MG63 (cell line): Measurements from ENCODE around the gene TMEM156. TPM values are rescaled to one million over a fixed set of nuclear protein-coding genes. Genes with fewer than 3 reads are reported as not detected.
A peak's percentile ranks its signal among the peaks of the same experiment; 100 is the strongest.
"Not testable (repeated sequence)": the region's sequence is repeated elsewhere in the genome, so short reads cannot be mapped to it uniquely, and the experiment has no call there.

Experiments
- DNase-seq: peaks from one replicate; pipeline ENCODE4 v3.0.0-alpha.2; 2020
- H3K27me3 ChIP-seq: fragments of 250-450 bp; sonication (Bioruptor Pico); 2 replicates; pipeline ENCODE4 v1.5.1; 2020; ENCODE audit warnings: mild to moderate bottlenecking, moderate library complexity
- H3K36me3 ChIP-seq: fragments of 250-450 bp; sonication (Bioruptor Pico); 2 replicates; pipeline ENCODE4 v1.5.1; 2020; ENCODE audit warnings: mild to moderate bottlenecking, moderate library complexity
- H3K4me3 ChIP-seq: fragments of 250-450 bp; sonication (Bioruptor Pico); 2 replicates; pipeline ENCODE4 v1.5.1; 2020; ENCODE audit warnings: mild to moderate bottlenecking, moderate library complexity
- H3K9me3 ChIP-seq: fragments of 250-450 bp; sonication (Bioruptor Pico); 2 replicates; pipeline ENCODE4 v1.5.1; 2020; ENCODE audit warnings: mild to moderate bottlenecking, moderate library complexity
- total RNA-seq: library from RNA; depleted of rRNA; stranded (reverse); fragments of >200 nt; shearing (Covaris generic); gene quantifications from 2 replicates; pipeline ENCODE4 v1.2.3, GENCODE V29; 2014; ENCODE audit warnings: low replicate concordance

Gene TMEM156
- total RNA-seq, 1 experiment from 2014 or later, result 12.2 TPM

DNA sequence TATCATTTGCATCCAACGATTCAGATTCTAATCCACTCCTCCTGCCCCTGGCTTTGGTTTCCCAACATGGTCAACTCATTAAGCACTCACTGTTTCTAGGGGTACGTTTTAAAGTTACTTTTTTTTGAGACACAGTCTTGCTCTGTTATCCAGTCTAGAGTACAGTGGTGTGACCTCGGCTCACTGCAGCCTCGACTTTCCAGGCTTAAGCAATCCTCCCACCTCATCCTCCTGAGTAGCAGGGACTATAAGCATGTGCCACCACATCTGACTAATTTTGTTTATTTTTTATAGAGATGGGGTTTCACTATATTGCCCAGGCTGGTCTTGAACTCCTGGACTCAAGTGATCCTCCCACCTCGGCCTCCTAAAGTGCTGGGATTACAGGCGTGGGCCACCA lies 48.9 kb downstream of the TMEM156 start:
- no peaks in the 10 kb centered on the region; the same call in 1 of the 2 replicates for H3K36me3 ChIP-seq
- no peaks in the 10 kb centered on the region for H3K27me3 ChIP-seq
- no peak overlapping the region for H3K4me3 ChIP-seq
- DNase-seq, result no peak
- no peaks in the 10 kb centered on the region for H3K9me3 ChIP-seq

DNA sequence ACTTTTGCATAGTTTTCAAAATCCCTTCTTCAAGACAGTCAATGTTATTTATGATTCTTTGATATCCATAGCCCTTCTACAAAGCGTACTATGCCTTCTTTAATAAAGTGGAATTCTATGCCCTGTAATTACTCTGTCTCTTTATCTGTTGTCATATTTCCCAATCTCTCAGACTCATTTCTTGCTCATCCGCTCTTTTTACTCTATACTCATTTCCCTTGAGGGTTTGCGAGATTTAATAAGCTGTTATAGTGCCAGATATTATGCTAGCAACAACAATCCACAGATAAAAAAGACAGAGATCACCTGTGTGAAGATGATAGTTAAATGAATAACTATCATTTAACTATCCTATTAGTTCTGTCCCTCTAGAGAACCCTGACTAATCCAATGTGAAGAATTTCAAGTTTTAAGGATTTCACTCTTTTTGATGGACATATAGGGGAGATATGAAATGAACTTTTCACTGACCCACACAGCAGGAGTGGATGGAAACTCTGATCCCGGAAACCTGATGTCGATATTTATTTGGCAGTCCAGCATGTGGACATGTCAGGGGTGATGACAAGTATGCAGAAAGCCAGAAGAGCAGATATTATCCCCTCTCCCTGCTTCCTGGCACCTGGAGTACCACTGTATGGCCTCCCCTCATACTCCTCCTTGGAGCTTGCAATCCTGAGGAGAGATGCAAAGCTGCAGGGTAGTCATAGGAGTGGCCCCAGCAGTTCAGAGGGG lies 49.7 kb downstream of the TMEM156 start:
- H3K4me3 ChIP-seq, result no peak overlapping the region
- no peaks in the 10 kb centered on the region for H3K27me3 ChIP-seq
- no peaks in the 10 kb centered on the region; the same call in 1 of the 2 replicates for H3K36me3 ChIP-seq
- no peak for DNase-seq
- H3K9me3 ChIP-seq, result no peaks in the 10 kb centered on the region

DNA sequence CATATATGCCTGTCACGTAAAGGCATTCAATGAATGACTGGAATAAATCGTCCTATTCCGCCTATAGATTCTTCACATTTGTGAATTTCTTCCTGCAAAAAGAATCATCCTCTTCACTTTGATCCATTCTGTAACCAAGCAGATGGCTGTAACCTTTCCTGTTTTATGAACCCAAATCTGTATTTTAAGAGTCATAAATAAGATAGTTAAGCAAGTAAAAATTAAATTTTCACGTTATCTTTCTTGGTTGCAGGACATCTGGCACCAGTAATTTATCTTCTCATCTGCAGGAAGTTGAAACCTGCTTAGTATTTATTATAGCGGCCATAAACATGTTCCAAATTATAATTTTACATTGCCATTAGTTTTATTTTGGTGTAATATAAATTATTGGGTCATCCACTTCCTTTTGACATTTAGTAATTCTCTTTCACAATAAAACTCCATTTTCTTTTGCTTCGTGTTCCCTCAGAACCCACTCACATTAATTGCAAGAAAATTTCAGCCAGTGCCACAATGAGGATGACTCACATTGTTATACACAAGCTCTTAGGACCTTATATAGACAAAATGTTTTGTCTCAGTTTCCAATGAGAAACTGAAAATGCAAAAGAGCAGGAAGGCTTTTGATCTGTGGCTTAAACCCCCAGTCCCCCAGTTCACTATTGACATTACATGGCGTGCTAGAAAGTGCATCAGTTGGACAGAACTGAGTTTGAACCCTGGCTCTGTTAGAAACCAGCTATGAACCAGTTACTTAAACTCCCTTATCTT lies 51.1 kb downstream of the TMEM156 start:
- no peaks in the 10 kb centered on the region for H3K27me3 ChIP-seq
- H3K36me3 ChIP-seq, result no peaks in the 10 kb centered on the region; the same call in 1 of the 2 replicates
- no peak for DNase-seq
- no peak overlapping the region for H3K4me3 ChIP-seq
- no peaks in the 10 kb centered on the region for H3K9me3 ChIP-seq

GRCh38 chr4:38979511-38980230 lies 52.5 kb downstream of the TMEM156 start:
- DNase-seq, result no peak
- no peaks in the 10 kb centered on the region; the same call in 1 of the 2 replicates for H3K36me3 ChIP-seq
- no peaks in the 10 kb centered on the region for H3K27me3 ChIP-seq
- no peak overlapping the region for H3K4me3 ChIP-seq
- no peaks in the 10 kb centered on the region for H3K9me3 ChIP-seq

DNA sequence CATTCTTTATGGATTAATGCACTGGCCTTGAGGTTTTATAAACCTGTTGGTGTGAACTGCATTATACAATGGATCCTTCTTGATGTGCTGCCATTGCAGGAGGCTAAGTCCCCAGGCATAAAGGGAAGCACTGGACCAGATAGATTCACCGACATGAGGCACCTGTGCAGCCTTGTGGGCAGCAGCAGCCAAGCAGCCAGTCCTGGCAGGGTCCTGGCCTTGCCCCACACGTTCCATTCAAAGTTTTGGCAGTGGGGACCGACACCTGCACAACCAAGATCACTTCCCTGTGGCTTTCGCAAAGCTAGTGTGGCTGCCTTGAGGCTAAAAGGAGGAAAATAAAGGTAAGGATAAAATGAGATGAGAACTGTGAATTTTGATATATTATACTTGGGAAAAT lies 53.1 kb downstream of the TMEM156 start:
- no peaks in the 10 kb centered on the region for H3K27me3 ChIP-seq
- H3K36me3 ChIP-seq, result no peaks in the 10 kb centered on the region; the same call in 1 of the 2 replicates
- no peaks in the 10 kb centered on the region for H3K9me3 ChIP-seq
- H3K4me3 ChIP-seq, result no peak overlapping the region
- DNase-seq, result no peak

DNA sequence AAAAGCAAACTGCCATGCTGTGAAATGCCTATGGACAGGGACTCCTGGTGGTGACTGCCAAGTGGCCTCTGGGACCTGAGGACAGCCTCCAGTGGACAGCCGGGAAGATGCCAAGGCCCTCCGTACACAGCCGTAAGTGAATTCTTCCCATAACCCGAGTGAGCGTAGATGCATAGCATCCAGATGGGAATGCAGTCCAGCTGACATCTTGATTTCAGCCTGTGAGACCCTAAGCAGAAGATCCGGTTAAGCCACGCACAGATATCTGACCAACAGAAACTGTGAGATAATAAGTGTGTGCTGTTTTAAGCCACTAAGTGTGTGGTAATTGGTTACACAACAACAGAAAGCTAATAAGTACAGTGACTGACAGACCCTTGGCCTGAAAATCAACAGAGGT lies 55.9 kb downstream of the TMEM156 start:
- Histone ChIP-seq H3K27me3 (no peaks in the 10 kb centered on the region), H3K4me3 (no peak overlapping the region), H3K9me3 (no peaks in the 10 kb centered on the region), H3K36me3 (no peaks in the 10 kb centered on the region; the same call in 1 of the 2 replicates)
- no peak for DNase-seq

DNA sequence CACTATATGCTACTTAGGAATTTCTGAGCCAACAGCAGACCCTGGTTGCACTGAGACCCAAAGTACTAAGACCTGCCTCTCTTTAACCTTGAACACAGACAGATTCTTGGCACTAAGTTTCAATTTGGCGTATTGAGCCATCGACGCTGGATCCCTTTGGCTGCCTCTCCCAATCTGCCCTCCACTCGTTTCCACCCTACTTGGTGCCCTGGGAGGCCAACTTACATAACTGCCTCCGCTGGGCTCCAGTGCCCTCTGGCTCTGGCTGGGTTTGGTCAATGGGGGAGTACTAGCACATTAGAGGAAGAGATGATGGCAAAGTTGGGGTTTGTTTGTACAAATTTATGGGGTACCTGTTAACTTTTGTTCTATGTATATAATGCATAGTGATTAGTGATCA lies 63.5 kb downstream of the TMEM156 start:
- Histone ChIP-seq H3K36me3 (no peaks in the 10 kb centered on the region), H3K27me3 (no peaks in the 10 kb centered on the region), H3K9me3 (no peaks in the 10 kb centered on the region), H3K4me3 (no peak overlapping the region)
- DNase-seq, result no peak

DNA sequence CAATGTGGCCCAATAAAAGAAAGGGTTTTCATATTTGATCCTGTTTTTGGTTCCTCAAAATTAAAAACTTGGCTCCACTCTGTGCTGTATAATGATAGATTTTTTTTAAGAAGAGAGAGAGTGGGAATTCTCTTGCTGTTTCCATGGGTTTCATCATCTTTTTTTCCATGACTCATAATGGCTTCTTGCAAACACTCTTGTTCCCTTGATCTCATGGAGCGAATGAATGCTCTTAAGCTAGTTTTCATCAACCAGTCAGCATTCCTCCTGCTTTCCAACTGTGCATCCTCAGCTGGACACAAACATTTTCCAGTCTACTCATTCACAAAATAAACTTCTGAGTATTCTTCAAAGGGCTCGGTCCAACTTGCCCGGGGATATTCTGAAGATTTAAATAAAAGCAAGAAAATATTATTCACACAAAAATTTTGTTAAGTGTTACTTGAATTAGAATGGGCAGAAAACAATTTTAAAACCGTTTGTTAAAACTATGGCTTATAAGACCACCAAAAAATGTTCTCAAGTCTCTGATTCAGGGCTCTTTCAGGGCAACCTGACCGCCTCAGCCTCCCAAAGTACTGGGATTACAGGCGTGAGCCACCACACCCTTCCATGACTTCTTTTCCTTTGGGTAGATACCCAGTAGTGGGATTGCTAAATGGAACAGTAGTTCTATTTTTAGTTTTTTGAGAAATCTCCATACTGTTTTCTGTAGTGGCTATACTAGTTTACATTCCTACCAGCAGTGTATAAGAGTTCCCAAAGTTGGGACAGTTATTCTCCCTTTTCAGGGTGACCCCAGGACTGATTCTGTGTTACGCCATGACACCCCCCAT lies 64.7 kb downstream of the TMEM156 start:
- DNase-seq, result peak; percentile 54
- H3K36me3 ChIP-seq, result no peaks in the 10 kb centered on the region
- no peak overlapping the region for H3K4me3 ChIP-seq
- no peaks in the 10 kb centered on the region for H3K27me3 ChIP-seq
- H3K9me3 ChIP-seq, result no peaks in the 10 kb centered on the region

- Histone ChIP-seq H3K4me3 (no peak overlapping the region), H3K36me3 (no peaks in the 10 kb centered on the region), H3K9me3 (no peaks in the 10 kb centered on the region), H3K27me3 (no peaks in the 10 kb centered on the region)
- DNase-seq, result no peak
These were observed 66.3 kb downstream of the TMEM156 start for GRCh38 chr4:38965866-38966265.

DNA sequence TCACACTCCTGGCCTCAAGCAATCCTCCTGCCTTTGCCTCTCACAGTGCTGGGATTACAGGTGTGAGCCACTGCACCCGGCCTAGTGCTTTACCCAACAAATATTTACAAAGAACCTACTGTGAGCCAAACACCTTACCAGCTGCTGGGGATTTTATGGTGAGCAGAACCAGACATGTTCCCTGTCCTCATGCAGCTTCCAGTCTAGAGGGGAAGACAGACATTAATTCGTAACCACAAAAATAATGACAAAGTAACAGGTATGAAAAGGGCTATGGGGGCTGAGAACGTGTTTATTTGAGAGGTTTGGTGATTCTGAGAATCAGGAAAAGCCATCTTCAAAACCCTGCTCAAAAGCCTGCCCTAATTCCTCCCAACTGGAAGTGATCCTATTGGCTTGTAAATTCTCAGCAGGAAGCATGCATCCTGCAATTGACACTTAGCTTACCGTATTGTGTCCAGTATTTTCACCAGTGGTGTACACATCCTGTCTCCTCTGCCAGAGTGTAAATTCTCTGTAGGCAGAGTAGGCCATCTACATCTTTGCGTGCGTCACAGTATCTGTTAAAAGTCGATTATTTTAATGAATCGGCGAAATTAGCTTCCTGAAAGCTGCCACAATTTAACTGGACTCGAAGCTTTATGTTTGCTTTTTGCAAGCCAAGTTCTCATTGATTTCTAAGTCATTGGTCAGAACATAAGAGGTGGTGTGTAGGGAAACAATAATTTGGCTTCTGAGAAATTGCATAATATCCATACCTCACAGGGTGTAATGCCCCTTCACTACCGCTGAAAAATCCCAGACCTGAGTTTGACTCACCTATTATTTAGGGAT lies 67.0 kb downstream of the TMEM156 start:
- no peaks in the 10 kb centered on the region for H3K36me3 ChIP-seq

DNA sequence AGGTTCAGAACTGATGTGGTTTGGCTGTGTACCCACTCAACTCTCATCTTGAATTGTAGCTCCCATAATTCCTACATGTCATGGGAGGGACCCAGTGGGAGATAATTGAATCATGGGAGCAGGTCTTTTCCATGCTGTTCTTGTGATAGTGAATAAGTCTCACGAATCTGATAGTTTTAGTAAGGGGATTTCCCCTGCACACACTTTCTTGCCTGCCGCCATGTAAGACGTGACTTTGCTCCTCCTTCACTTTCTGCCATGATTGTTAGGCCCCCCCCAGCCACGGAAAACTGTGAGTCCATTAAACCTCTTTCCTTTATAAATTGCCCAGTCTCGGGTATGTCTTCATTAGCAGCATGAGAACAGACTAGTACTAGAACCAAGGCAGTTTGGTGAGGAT lies 73.0 kb downstream of the TMEM156 start:
- not testable (repeated sequence) for H3K27me3 ChIP-seq, H3K9me3 ChIP-seq, DNase-seq, H3K4me3 ChIP-seq, H3K36me3 ChIP-seq

More for the DNA sequence above, 67.0 kb downstream of the TMEM156 start:
- DNase-seq, result no peak
- Histone ChIP-seq H3K4me3 (no peak overlapping the region), H3K27me3 (no peaks in the 10 kb centered on the region), H3K9me3 (no peaks in the 10 kb centered on the region)

DNA sequence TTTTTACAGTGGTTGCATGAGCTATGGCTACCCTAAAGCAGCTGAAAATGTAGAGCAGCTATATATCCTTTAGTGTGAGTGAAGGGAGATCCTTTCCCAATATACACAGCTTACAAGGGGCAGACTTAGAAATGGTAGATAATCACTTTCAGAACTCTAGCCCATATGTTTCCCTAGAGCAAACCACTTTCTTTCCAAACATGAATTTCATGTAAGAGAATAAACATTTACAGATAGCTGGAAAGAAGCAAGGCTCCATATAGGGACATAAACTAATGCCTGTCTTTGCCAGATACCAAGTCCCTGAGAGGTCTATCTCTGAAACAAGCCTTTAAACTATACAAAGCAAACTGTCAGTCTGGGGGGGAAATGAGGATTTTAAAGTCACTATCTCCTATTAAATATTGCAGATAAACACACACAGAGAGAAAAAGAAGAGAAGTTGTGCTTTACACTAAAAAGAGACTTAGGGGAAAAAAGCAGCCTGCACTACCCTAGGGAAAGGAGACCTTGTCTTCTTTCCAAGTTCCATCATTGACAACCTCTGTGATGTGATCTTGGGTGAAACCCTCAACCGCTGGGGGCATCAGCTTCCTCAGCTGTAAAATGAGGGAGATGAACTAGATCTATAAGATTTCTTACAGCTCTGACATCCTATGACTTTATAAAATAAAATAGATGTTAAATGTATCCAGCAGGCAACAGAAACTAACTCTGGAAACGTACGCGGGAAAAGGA lies 73.6 kb downstream of the TMEM156 start:
- DNase-seq, result no peak

GRCh38 chr4:38957893-38958292 lies 74.3 kb downstream of the TMEM156 start:
- no peak for DNase-seq
- H3K9me3 ChIP-seq, result no peaks in the 10 kb centered on the region

More for the DNA sequence above, 73.6 kb downstream of the TMEM156 start:
- Histone ChIP-seq H3K9me3 (no peaks in the 10 kb centered on the region), H3K4me3 (no peak overlapping the region), H3K36me3 (no peaks in the 10 kb centered on the region), H3K27me3 (no peaks in the 10 kb centered on the region)

GRCh38 chr4:38957261-38957815 lies 74.9 kb downstream of the TMEM156 start:
- H3K36me3 ChIP-seq, result no peaks in the 10 kb centered on the region
- no peaks in the 10 kb centered on the region for H3K9me3 ChIP-seq
- H3K27me3 ChIP-seq, result no peaks in the 10 kb centered on the region
- no peak overlapping the region for H3K4me3 ChIP-seq
- DNase-seq, result no peak

More at GRCh38 chr4:38957893-38958292, 74.3 kb downstream of the TMEM156 start:
- Histone ChIP-seq H3K27me3 (no peaks in the 10 kb centered on the region), H3K36me3 (no peaks in the 10 kb centered on the region), H3K4me3 (no peak overlapping the region)

- Histone ChIP-seq H3K27me3 (no peaks in the 10 kb centered on the region), H3K36me3 (no peaks in the 10 kb centered on the region), H3K4me3 (no peak overlapping the region), H3K9me3 (no peaks in the 10 kb centered on the region)
- DNase-seq, result no peak
These were observed 76.3 kb downstream of the TMEM156 start for GRCh38 chr4:38955957-38956356.
